Stimulated activated CD8-positive, alpha-beta memory T cell treated with anti-CD3 and anti-CD28 coated beads, Interleukin-15, amount 100 ng/mL, for 24 hours (primary cell): Measurements from ENCODE around the gene NOLC1.

Experiments
- DNase-seq: peaks from one replicate; pipeline ENCODE4 v3.0.0-alpha.2; 2020; ENCODE audit warnings: low read depth

NOLC1 gene

GRCh38 chr10:102151774-102152544, at the start of gene NOLC1:
NOLC1 (plus strand) TSS chr10:102152389; CDS start chr10:102152411, 22 bp downstream.
- DNase-seq: peak; percentile 99

DNA sequence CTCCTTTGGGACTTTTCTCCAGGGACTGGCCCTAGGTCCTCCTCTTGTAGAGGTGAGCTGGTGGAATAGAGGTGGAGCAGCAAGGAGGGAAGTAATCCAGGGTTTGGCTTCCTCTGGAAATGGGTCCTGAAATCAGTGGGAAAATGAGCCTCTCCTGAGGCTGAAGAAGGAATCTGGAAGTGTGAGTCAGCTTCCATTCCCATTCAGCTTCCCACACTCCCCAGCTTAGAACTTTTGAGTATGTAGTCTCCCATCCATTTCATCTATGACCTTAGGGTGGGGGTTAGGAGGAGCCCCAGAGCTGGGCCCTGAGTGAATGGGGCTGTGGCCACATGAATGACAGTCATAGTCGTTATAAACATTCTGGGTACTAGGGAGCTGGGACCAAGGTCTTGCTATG, 49.8 kb upstream of the NOLC1 start:
- no peak for DNase-seq

DNA sequence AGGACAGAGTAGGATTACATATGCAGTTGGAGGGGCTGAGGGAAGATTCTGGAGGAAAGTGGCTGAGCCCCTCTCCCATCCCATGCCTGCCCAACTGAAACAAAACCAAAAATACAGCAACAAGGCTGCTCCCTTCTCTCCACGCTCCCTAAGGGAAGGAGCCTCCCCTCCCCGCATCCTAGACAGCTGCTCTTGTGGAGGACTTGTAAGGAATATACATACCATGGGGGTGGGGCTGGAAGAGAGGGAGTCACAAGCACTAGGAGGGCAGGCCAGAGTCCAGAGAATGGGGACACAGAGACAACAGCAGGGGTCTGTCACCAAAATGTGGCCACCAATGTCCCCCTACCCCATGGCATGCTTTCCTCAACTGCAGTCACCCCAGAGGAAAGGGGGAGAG, 45.2 kb upstream of the NOLC1 start:
- no peak for DNase-seq

DNA sequence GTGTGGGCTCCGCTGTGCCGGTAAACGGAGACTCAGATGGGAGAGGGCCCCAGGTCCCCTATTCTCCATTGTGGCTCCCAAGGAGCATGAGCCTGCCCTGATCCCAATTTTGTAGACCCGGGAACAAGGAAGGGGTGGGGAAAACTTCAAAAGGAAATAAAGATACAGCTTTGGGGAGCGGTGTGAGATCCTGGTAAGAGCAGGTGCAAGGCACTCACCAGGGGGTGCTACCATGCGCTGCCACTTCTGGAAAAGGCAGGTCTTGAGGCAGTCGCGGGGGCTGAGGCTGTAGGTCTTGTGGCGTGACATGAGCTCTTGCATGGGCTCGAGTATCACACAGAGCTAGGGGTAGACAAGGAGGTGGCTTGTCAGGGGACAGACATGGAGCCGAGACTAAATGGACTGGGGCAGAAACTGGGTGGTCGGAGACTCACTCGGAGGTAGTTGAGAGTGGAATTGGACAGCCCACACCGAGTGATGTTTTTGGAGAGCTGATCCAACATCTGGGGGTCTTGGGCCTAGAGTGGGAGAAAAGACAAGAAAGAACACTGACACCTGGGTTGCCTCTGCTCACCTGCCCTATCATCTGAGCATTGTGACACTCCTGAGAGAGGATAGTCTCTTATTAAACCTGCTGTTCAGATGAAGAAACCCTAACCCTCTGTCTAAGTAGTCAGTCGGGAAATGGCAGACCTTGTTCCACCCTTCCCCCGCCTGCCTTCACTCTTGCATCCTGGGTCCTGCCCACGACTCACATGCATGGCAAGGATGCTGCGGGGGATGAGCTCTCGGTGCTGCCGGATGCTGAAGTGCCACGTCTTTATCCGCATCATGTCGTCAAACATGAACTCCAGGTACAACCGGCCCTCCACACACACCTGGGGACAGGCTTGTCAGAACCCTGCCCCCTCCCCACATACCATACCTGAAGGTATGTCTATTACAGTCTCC, 42.7 kb upstream of the NOLC1 start:
- DNase-seq: no peak

DNA sequence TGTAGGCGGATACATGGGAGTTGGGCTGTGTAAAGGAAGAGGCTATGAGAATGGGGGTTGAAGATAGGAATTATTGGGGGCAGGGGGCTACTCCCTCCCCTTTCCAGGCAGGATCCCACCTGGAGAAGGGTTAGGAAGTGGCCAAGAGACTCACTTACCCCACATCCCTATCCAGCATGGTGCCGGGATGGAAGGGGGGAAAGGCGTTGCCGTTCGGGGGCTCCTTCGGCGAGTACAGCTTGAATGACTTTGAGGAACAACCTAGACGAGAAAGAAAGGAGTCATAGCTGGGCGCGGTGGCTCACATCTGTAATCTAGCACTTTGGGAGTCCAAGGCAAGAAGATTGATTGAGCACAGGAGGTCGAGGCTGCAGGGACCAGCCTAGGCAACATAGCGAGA, 40.9 kb upstream of the NOLC1 start:
- DNase-seq: no peak

GRCh38 chr10:102112210-102112817, 39.9 kb upstream of the NOLC1 start:
- DNase-seq: no peak

DNA sequence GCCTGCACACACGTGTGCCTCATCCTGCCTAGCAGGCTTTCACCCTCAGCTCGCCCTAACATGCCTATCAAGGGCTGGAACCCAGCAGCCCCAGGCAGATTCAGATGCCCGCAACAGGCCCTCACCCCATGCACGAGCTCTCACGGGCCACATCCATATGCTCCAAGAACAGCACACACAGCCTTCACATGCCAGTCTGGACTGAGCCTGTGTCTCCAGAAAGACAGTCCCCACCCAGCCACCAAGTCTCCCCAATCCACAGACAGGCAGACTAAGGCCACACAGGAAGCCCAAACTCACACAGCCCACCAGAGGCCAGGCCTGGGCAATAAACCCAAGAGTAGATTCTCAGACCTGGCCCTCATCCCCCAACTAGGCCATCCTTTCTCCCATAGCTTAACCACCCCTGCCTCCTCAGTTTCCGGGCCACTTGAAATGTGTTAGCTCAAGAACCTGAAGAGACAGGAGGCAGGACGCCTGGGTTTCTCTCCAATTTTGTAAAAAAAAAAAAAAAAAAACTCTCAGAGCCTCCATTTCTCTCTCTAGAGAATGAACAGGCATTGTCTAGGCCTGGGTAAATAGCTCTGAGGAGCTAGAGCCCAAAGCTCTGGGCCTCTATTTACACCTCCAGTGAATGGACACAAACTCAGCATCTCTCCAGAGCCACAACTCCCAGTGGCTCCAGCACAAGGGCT, 38.8 kb upstream of the NOLC1 start:
- no peak for DNase-seq

GRCh38 chr10:102113956-102114857, 38.0 kb upstream of the NOLC1 start:
- DNase-seq: no peak

GRCh38 chr10:102114861-102115618, 37.1 kb upstream of the NOLC1 start:
- peak; percentile 68 for DNase-seq

DNA sequence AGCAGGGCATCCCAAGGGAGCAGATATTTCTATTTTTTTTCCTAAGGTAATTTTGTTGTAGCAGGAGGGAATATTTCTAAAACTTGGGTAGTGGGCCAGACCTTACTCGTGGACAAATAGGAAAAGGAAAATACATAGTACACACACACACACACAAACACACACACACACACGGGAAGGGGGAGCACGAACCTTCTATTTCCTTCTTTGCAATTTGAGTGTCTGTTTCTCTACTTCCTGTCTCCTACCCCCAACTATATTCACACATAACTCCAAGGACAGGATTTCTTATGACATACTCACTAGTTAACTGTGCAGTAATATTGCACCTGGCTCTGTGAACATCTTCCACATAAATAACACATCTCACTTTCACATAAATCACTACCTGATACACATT, 36.4 kb upstream of the NOLC1 start:
- no peak for DNase-seq

GRCh38 chr10:102116656-102117055, 35.5 kb upstream of the NOLC1 start:
- no peak for DNase-seq

DNA sequence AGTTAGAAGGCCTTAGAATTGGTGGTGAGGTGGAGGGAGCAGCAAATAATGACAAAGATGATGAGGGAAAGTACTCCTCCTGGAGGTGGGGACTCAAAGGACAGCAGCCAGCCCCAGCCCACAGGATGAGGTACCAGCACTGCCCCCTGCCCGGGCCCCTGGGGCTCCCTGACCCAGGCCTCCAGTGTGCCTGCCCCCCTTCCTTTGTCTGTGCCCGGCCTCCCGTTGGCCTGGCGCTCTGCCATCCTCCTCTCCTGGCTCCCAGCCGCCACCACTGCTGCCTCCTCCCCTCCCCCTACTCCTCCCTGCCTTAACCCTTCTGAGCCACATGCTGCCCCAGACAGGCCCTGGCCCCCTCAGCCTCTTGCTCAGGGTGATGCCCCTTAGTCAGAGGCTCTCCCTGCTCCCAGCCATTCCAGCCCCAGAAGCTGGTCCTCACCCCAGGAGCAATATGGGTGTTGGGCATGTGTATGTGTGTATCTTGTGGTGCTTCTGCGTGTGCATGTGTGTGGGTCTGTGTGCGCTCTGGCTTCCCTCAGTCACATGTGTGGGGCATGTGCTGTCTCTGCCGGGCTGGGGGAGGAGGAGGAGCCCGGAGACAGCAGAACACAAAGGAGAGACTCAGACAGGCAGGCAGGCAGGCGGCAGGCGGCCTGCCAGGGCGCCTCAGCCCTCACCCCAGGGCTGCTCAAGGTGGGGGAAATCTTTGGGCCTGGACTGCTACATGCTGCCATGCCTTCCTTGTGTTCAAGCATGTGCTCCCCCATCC, 34.6 kb upstream of the NOLC1 start:
- no peak for DNase-seq

DNA sequence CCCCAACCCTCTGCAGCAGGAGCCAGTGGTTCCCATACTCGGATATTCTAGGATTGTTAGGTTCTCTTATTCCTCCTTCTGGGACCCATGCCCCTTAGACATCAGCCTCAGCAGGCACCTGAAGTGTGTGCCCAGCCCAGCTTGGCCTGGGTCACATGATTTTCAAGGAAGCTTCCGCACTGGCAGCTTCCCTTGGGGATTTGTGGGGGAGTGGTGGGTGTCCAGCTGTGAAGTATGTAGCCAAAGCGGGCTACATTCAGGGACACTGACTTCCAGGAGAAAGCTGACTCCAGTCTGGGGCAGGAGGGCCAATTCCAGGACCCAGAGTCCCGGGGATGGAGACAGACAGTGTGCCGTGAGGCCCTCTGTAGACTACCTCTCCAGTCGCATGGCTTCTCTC, 33.3 kb upstream of the NOLC1 start:
- no peak for DNase-seq

DNA sequence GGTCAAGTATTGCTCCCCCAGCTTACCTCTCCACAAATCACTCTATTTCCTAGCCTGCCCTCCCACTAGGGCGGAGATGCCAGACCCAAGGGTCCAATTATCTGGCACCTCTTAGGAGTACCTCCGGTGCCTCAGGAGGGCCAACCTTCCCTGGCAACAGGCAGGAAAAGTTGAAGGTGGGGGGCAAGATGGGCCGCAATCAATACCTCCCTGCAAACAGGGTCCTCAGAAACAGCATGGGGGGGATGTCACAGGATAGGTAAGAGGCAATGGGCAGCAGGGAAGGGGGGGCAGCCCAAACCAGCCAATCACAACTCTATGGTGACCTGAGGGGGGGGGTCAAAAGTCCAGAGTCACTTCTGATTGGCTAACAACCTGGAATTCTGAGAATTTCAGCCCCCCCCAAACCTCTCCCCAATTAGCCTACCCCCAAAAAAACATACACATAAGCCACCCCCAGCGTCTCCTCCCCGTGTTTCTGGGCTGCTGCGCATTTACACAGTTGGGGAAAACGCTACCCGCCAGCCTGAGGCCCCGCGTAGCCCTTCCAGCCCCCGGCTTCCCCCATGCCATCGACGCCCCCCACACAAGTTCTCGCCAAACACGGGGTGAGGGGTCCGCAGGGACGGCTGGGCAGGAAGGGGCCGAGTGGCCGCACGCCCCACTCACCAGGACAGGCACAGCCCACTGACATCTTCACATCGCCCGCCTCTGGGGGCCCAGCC, 32.6 kb upstream of the NOLC1 start:
- no peak for DNase-seq

GRCh38 chr10:102120142-102120990, 31.8 kb upstream of the NOLC1 start, which contains the start of gene LDB1:
LDB1 (minus strand) TSS chr10:102120368; CDS start chr10:102120110, 258 bp downstream.
- DNase-seq: peak; percentile 42

- DNase-seq: no peak
These were observed 31.0 kb upstream of the NOLC1 start for GRCh38 chr10:102120991-102121738.
